Measurements from ENCODE around the gene HEBP1. TPM values are rescaled to one million over a fixed set of nuclear protein-coding genes. Genes with fewer than 3 reads are reported as not detected.

The HEBP1 gene
- total RNA-seq, 1 experiment from 2014 or later, result 6.2 TPM

DNA sequence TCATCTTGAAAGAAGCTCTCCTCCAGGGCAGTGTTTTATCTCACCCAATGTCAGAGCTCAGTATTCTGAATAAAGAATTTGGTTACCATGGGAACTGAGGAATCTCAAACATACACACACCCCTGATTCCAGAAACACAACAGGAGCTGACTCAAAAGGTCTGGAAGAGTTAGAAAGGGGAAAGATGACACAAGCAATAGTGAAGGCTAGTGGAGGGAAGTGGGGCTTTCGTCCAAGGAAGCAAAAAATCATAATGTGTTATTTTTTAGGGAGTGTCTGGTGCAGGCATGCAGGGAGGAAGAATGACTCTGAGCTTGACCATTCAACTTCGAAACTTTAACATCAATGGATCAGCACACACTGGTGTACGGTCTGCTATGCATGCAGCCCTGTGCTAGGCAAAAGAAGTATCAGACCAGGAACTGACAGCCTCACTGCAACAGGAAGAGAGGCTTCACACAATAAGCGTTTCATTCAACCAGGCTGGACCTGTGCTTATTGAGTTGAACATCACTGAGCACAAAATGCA is 20.3 kb downstream of the HEBP1 start:
- H2AFZ ChIP-seq (ENCODE audit: low read length), result no peak overlapping the region
- peaks cover 34% of the 10 kb centered on the region for H3K4me1 ChIP-seq (ENCODE audit: insufficient read depth, low read length)
- no peak for TF ChIP-seq CTCF (conservative IDR thresholded peaks at IDR 0.05; ENCODE audit: low read depth, low read length)
- TF ChIP-seq EZH2phosphoT487 (IDR thresholded peaks at IDR 0.05; ENCODE audit: borderline replicate concordance, low read length), result no peak
- TF ChIP-seq EZH2 (IDR thresholded peaks at IDR 0.05; ENCODE audit: low read length, unreplicated experiment), result no peak
- peak overlapping the region; percentile 35; the same call in 1 of the 2 replicates for H3K4me2 ChIP-seq (ENCODE audit: low read length)
- no peaks in the 10 kb centered on the region for H3F3A ChIP-seq (ENCODE audit: low read length, unreplicated experiment)
- H3K79me2 ChIP-seq (ENCODE audit: low read length), result no peaks in the 10 kb centered on the region
- no peaks in the 10 kb centered on the region for H3K9me2 ChIP-seq (replicated peaks; ENCODE audit: low read length)
- H4K20me1 ChIP-seq (ENCODE audit: low read length), result no peaks in the 10 kb centered on the region
- peak overlapping the region; percentile 57 for H3K27ac ChIP-seq (ENCODE audit: low read length)
- H3K36me3 ChIP-seq (ENCODE audit: low read depth, low read length), result peaks cover 15% of the 10 kb centered on the region
- H3K27me3 ChIP-seq (ENCODE audit: low read length), result no peaks in the 10 kb centered on the region
- intact Hi-C loops (cut with micrococcal nuclease), result loop anchor here (5.0 to 10.0 kb wide), 2 partner anchors 235 to 257 kb away; no protein-coding TSS in a partner anchor
- POLR2A ChIA-PET (ENCODE audit: unreplicated experiment), result interaction anchor here (0.5 to 1.1 kb wide), 2 partner anchors 123 to 181 kb away, joined by 5 to 7 read pairs; no protein-coding TSS in a partner anchor
- H3K9ac ChIP-seq (ENCODE audit: low read length), result no peak overlapping the region
- CTCF ChIA-PET, result interaction anchor here (0.6 to 1.0 kb wide), 3 partner anchors 59 to 142 kb away, joined by 3 to 5 read pairs (median 4); no protein-coding TSS in a partner anchor
- no peaks in the 10 kb centered on the region for H3K9me3 ChIP-seq (ENCODE audit: low read length)
- ATAC-seq, result peak; percentile 61
- no peak overlapping the region for H3K4me3 ChIP-seq (ENCODE audit: low read length)
- DNase-seq, result peak; percentile 64
- no TSS peak for BruUV-seq (replicated peaks)

DNA sequence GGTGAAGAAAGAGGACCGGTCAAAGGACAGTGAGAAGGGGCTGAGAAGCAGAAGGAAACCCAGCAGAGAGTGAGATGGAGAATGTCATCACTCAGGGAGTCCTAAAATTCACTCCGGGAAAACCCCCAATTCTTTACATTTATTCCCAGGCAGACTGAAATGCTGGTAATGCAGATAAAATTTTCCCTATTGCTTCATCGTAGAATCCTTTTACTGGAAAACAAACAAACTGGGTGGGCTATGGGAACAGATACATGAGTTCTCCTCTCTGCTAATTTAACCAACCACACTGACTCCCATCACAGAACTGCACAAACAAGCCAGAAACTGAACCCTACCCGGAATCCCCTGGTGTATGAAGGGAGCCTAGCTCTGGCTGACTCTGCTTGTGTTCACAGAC is 20.9 kb downstream of the HEBP1 start:
- Histone ChIP-seq H3K79me2 (ENCODE audit: low read length) (no peaks in the 10 kb centered on the region), H3K9ac (ENCODE audit: low read length) (no peak overlapping the region), H3K4me3 (ENCODE audit: low read length) (no peak overlapping the region), H2AFZ (ENCODE audit: low read length) (no peak overlapping the region), H3K27ac (ENCODE audit: low read length) (peak overlapping the region; percentile 48), H3K9me2 (replicated peaks; ENCODE audit: low read length) (no peaks in the 10 kb centered on the region), H3K4me2 (ENCODE audit: low read length) (no peak overlapping the region), H4K20me1 (ENCODE audit: low read length) (no peaks in the 10 kb centered on the region), H3K4me1 (ENCODE audit: insufficient read depth, low read length) (peaks cover 34% of the 10 kb centered on the region), H3K36me3 (ENCODE audit: low read depth, low read length) (peaks cover 18% of the 10 kb centered on the region), H3K27me3 (ENCODE audit: low read length) (no peaks in the 10 kb centered on the region), H3K9me3 (ENCODE audit: low read length) (no peaks in the 10 kb centered on the region), H3F3A (ENCODE audit: low read length, unreplicated experiment) (no peaks in the 10 kb centered on the region)
- ChIA-PET CTCF (interaction anchor here (0.7 to 1.0 kb wide), 2 partner anchors 58 to 66 kb away, joined by 3 to 4 read pairs; no protein-coding TSS in a partner anchor), POLR2A (ENCODE audit: unreplicated experiment) (no interaction called here)
- intact Hi-C loops (cut with micrococcal nuclease), result loop anchor here (5.0 kb wide), 1 partner anchor 257 kb away; no protein-coding TSS in a partner anchor
- DNase-seq, result no peak
- TSS peak; percentile 76 for BruUV-seq (replicated peaks)
- TF ChIP-seq EZH2phosphoT487 (IDR thresholded peaks at IDR 0.05; ENCODE audit: borderline replicate concordance, low read length) (no peak), EZH2 (IDR thresholded peaks at IDR 0.05; ENCODE audit: low read length, unreplicated experiment) (no peak), CTCF (conservative IDR thresholded peaks at IDR 0.05; ENCODE audit: low read depth, low read length) (no peak)
- no peak for ATAC-seq

DNA sequence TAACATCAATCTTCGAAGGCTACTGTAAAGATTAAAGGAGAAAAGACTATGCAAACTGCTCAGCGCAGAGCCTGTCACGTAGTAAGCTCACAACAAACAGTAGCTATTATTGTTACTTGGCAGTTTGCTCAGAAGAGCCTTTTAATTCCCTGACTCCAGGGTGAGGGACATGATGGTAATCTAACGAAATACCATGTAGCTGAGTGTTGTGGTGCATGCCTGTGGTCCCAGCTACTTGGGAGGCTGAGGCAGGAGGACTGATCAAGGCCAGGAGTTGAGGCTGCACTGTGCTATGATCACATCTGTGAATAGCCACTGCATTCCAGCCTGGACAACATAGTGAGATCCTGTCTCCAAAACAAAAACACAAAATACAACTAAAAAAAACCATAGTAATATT is 22.8 kb downstream of the HEBP1 start:
- H3K4me3 ChIP-seq (ENCODE audit: low read length), result no peak overlapping the region
- DNase-seq (no peak), ATAC-seq (no peak)
- peak overlapping the region; percentile 52; the same call in 1 of the 2 replicates for H3K27ac ChIP-seq (ENCODE audit: low read length)
- intact Hi-C loops (cut with micrococcal nuclease), result loop anchor here (5.0 kb wide), 1 partner anchor 255 kb away; no protein-coding TSS in a partner anchor
- H3K36me3 ChIP-seq (ENCODE audit: low read depth, low read length), result peaks cover 36% of the 10 kb centered on the region
- ChIA-PET CTCF (no interaction called here), POLR2A (ENCODE audit: unreplicated experiment) (no interaction called here)
- no peak overlapping the region for H2AFZ ChIP-seq (ENCODE audit: low read length)
- H3K4me1 ChIP-seq (ENCODE audit: insufficient read depth, low read length), result peaks cover 34% of the 10 kb centered on the region
- H3K9me2 ChIP-seq (replicated peaks; ENCODE audit: low read length), result no peaks in the 10 kb centered on the region
- no peaks in the 10 kb centered on the region for H3K9me3 ChIP-seq (ENCODE audit: low read length)
- no peaks in the 10 kb centered on the region for H3K79me2 ChIP-seq (ENCODE audit: low read length)
- H3K4me2 ChIP-seq (ENCODE audit: low read length), result no peak overlapping the region
- H3F3A ChIP-seq (ENCODE audit: low read length, unreplicated experiment), result no peaks in the 10 kb centered on the region
- H3K27me3 ChIP-seq (ENCODE audit: low read length), result no peaks in the 10 kb centered on the region
- no TSS peak for BruUV-seq (replicated peaks)
- no peak overlapping the region for H3K9ac ChIP-seq (ENCODE audit: low read length)
- H4K20me1 ChIP-seq (ENCODE audit: low read length), result no peaks in the 10 kb centered on the region
- TF ChIP-seq CTCF (conservative IDR thresholded peaks at IDR 0.05; ENCODE audit: low read depth, low read length) (no peak), EZH2phosphoT487 (IDR thresholded peaks at IDR 0.05; ENCODE audit: borderline replicate concordance, low read length) (no peak), EZH2 (IDR thresholded peaks at IDR 0.05; ENCODE audit: low read length, unreplicated experiment) (no peak)

Data from PC-3 (cell line).